ENCODE measurements around the gene BPNT1. TPM values are rescaled to one million over a fixed set of nuclear protein-coding genes. Genes with fewer than 3 reads are reported as not detected.

The BPNT1 gene
- total and polyA plus RNA-seq, 12 donors, result 5.4 to 21.0 (median 17.8) TPM

DNA sequence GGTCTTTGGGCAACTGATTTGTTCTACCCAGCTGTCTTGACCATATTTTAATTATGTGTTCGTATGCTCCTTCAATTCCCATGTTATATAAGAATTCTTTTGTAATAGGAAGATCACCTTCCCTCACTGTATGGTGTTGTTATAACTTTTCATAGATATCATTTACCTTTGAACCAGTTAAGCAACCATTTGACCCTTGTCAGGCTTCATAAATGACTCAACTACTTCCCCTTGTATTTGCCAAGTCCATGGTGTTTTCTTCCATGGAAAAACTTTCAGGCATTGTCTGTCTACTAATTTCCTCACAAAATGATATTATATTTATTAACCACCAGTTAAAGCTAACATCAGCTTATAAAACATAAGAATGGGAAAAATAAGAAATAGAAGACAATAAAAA, 5.1 kb downstream of the BPNT1 start:
- intact Hi-C loops (cut with DNase I), result no loop called here
- ATAC-seq (no peak), DNase-seq (no peak)
- Histone ChIP-seq H3K4me3 (no peak overlapping the region), H3K27ac (no peak overlapping the region), H3K27me3 (no peaks in the 10 kb centered on the region), H3K4me1 (peaks cover 0 to 14% (median 0%) of the 10 kb centered on the region in 9 donors), H3K9me3 (no peaks in the 10 kb centered on the region), H3K36me3 (peaks cover 0 to 14% (median 0%) of the 10 kb centered on the region in 9 donors)
- TF ChIP-seq, protein P1, sequence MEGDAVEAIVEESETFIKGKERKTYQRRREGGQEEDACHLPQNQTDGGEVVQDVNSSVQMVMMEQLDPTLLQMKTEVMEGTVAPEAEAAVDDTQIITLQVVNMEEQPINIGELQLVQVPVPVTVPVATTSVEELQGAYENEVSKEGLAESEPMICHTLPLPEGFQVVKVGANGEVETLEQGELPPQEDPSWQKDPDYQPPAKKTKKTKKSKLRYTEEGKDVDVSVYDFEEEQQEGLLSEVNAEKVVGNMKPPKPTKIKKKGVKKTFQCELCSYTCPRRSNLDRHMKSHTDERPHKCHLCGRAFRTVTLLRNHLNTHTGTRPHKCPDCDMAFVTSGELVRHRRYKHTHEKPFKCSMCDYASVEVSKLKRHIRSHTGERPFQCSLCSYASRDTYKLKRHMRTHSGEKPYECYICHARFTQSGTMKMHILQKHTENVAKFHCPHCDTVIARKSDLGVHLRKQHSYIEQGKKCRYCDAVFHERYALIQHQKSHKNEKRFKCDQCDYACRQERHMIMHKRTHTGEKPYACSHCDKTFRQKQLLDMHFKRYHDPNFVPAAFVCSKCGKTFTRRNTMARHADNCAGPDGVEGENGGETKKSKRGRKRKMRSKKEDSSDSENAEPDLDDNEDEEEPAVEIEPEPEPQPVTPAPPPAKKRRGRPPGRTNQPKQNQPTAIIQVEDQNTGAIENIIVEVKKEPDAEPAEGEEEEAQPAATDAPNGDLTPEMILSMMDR (IDR thresholded peaks at IDR 0.05), result no peak
- 97 to 99% methylated on average over 1 of the region's 1 CpG for WGBS, 2 donors

DNA sequence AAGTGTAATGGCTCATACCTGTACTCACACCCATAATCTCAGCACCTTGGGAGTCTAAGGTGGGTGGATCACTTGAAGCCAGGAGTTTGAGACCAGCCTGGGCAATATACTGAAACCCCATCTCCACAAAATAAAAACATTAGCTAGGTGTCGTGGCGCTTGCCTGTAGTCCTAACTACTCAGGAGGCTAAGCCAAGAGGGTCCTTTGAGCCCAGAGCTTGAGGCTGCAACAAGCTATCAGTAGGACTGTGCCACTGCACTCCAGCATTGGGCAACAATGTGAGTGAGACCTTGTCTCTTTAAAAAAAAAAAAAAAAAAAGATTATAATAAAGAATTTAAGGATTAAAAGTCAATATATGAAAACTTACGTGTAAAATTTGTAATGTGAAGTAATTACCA, 11.7 kb downstream of the BPNT1 start:
- ATAC-seq (no peak), DNase-seq (no peak)
- WGBS, 2 donors, result 98 to 99% methylated on average over 3 of the region's 3 CpGs
- TF ChIP-seq, protein P1 (IDR thresholded peaks at IDR 0.05), result no peak
- Histone ChIP-seq H3K4me1 (no peaks in the 10 kb centered on the region), H3K27ac (no peak overlapping the region), H3K27me3 (no peaks in the 10 kb centered on the region), H3K4me3 (no peak overlapping the region), H3K9me3 (no peaks in the 10 kb centered on the region), H3K36me3 (peaks cover 0 to 54% (median under 1%) of the 10 kb centered on the region in 9 donors)
- intact Hi-C loops (cut with DNase I), result no loop called here

DNA sequence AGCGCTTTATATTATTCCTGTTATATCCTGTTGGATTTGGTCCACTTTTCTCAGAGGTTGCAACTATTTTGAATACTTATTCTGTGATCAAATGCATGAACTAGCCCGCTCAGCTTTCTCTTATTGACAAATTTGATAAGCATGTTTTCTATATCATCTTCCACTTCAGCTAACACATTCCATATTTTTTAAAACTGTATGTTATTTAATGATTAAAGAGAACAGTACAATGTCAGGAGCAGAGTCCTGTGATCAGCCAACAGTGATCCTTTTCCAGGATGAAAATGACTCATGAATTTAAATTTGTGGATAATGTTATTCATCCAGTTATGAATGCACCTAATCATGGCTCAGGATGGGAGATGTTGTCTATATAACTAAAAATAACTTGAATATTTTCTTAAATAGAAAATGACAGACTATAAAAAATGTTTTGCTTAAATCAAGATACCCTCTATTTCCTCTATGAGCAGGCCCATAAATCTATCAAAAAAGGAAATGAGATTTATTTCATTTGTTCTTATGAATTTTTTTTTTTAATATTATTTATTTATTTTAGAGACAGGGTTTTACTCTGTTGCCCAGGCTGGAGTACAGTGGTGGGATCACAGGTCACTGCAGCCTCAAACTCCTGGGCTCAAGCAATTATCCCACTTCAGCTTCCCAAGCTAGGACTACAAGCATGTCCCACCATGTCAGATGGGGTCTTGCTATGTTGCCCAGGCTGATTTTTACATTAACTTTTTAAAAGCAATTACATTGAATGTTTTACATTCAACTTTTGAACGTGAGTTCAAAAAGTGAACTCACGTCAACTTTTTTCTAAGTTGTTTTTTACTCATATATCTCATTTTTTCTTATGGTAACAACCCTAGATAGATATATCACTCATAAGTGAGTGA, 12.5 kb downstream of the BPNT1 start:
- Histone ChIP-seq H3K4me3 (no peak overlapping the region), H3K27me3 (no peaks in the 10 kb centered on the region), H3K9me3 (no peaks in the 10 kb centered on the region), H3K27ac (no peak overlapping the region), H3K36me3 (peaks cover 0 to 62% (median 8%) of the 10 kb centered on the region in 9 donors), H3K4me1 (no peaks in the 10 kb centered on the region)
- 91 to 96% methylated on average over 4 of the region's 4 CpGs for WGBS, 2 donors
- intact Hi-C loops (cut with DNase I), result no loop called here
- TF ChIP-seq, protein P1 (IDR thresholded peaks at IDR 0.05), result no peak
- ATAC-seq (no peak), DNase-seq (no peak)

DNA sequence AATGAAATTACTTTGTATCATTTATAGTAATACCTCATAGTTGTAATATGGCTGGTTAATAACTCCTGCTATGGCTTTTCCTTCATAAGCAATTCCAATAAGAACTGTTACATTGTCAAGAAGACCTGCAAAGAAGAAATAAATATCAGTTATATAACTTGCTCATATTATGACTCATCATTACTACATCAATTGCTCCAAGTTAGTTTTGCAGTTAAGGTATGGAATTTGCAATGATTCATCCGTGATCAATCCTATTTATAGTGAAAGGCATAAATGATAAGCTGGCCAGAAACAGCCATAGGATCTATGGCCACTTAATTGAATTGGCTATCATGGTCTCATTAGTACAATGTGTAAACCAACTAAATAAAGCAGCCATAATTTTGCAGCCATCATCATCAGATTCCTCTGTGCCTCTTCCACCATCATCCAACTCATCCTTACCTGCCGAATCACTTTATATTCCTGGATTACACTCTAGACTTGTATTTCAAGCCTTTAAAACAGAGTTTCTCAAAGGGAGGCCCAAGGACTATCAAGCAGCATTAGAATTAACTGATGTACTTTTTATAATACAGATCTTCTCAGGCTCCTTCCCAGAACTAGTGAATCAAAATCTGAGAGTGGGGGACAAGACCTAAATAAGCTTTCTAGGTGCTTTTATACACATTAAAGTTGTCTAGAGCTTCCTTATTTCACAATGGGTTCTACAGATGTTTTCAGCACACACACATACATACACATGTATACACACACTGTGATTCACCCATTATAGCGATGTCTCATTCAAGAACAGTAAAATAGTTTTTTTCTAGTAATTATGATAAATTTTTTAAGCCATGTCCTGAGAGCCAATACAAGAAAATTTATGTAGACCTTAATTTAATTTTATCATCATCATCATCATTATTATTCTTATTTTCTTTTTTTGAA, 22.1 kb downstream of the BPNT1 start:
- peaks cover 0 to 92% (median 33%) of the 10 kb centered on the region in 9 donors for H3K36me3 ChIP-seq
- no peak for ATAC-seq
- H3K27ac ChIP-seq, result no peak overlapping the region
- H3K27me3 ChIP-seq, result no peaks in the 10 kb centered on the region
- intact Hi-C loops (cut with DNase I), result no loop called here
- no peak for DNase-seq
- H3K4me3 ChIP-seq, result no peak overlapping the region
- WGBS, 2 donors, result 97 to 98% methylated on average over 3 of the region's 3 CpGs
- TF ChIP-seq, protein P1 (IDR thresholded peaks at IDR 0.05), result no peak
- no peaks in the 10 kb centered on the region for H3K9me3 ChIP-seq
- no peaks in the 10 kb centered on the region for H3K4me1 ChIP-seq
